GM18508 (cell line): ENCODE measurements around the gene INO80E.
"Not testable (repeated sequence)": the region's sequence is repeated elsewhere in the genome, so short reads cannot be mapped to it uniquely, and the experiment has no call there.

ENCODE experiments used
- ATAC-seq: cut with Tn5 transposase; IDR thresholded peaks from one replicate; pipeline ENCODE4 v1.9.1; 2021; ENCODE audit warnings: moderate number of reproducible peaks; ENCODE audit not compliant: insufficient read depth, unreplicated experiment

The INO80E gene

DNA sequence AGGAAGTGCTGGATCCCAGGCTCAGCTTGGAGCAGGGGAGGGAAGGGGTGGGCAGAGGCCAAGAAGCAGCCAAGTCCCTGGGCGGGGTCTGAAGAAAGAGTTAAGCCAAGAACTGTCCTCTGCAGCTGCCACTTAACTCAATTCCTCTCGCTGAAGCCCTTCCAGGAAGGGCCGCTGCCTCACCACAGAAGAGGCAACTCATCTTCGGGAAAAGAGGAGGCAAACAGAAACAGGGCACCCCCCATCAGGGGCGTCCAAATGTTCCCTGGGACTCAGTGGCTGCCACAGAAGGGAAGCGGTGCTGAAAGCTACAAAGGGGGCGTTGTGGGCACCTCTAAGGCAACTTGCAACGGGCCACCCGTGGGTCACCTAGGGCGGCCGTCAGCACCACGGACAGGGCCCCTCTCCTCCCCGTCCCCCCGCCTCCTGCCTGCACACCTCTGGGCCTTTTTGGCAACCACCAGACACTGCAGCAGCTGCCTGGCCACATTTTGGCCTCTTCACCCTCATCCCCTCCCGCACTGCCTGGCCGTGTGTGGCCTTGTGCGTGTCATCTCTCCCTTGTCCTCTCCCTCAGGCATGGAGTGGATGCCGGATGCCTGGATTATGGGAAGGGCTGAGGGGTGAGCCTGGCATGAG is 32.5 kb downstream of the INO80E start:
- ATAC-seq: no peak

DNA sequence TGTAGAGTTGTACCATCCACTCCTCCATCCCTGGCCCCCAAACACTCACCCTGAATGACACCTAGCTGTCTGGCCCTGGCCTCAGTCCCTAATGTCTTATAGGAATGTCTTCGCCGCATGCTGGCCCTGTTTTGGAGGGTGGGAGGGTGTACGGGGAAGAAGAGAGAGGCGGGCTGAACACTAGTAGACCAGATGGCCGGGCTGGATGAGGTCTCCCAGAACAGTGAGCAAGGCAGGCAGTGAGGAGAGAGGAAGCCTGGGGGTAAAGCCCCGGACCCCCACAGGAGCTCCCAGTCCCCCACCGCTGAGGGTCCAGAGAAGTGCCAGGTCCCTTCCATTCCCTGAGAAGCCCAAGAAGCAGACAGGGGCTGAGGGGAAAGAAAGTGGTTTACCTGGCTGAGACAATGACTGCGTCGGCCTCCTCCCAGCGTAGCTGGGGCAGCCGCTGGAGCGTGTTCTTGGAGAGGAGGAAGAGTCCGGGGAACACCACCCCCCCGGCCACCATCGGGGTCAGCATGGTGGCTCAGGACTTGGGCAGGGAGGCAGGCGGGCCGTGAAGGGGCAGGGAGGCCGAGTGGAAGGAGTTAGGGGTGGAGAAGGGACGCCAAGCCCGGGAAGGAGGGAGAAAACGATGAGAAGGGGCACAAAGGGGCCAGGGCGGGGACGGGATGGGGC is 34.1 kb downstream of the INO80E start:
- ATAC-seq: no peak

GRCh38 chr16:30030841-30031413 is 34.9 kb downstream of the INO80E start, which contains the start of gene TLCD3B:
TLCD3B (minus strand) TSS chr16:30031271; CDS start chr16:30030527, 744 bp downstream.
- no peak for ATAC-seq

DNA sequence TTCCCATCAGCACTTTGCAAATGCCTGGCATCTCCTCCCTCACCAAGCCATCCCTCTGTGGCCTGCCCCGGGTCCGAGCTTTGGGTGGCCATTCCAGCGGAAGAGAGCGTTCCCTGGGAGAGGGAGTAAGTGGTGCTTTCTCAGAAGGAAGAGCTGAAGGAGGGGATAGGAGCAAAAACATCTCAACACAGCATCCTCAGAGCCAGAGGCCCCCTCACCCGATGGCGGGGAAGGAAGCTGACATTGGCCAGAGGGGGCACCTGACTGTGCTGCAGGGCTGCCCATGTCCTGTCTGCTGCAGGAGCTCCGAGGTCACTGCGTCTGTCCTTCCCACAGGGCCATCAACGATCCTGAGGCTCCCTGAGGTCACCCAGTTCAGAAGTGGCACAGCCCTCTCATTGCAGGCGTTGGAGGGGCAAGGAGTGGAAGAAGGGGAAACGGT is 35.5 kb downstream of the INO80E start:
- no peak for ATAC-seq

GRCh38 chr16:30032083-30032819 is 36.2 kb downstream of the INO80E start:
- no peak for ATAC-seq

DNA sequence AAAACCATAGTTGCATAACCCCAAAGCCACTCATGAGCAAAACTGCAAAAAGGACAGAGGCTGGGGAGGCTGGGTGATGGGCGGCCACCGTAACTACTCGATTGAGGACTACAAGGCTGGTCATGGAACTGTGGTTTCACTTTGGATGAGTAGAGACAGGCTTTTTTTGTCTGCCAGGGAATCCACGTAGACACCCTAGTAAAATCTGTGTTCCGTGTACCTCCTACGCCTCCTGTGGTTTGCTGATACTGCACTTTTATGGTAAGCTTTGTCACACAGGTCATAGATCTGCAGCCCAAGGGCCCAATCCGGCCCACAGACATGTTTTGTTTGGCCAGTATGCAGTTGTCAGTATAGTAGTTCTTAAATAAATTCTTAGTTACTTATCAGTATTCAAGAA is 37.2 kb downstream of the INO80E start:
- no peak for ATAC-seq

DNA sequence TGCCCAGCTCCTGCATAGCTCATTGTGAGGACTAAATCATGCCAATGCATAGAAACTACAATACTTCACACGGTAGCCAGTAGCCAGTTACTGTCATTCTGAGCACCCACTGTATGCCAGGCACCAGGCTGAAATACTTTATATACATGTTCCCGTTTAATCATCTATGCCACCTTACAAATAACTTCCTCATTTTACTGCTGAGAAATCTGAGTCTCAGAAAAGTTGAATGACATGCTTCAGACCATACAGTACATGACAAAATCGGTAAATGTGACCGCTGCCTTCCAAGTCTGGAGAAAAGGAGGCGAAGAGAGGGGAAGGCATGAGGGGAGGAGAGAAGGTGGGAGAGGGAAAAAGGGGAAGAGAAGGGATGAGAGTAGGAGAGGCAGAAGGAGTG is 44.2 kb downstream of the INO80E start:
- ATAC-seq: no peak

- not testable (repeated sequence) for ATAC-seq
These were observed 44.6 kb downstream of the INO80E start for GRCh38 chr16:30040690-30041089.

- no peak for ATAC-seq
These were observed 45.8 kb downstream of the INO80E start for GRCh38 chr16:30041841-30042240.

GRCh38 chr16:30046178-30046577 is 50.1 kb downstream of the INO80E start:
- no peak for ATAC-seq

- ATAC-seq: no peak
These were observed 50.5 kb downstream of the INO80E start for GRCh38 chr16:30046588-30046987.

GRCh38 chr16:30049871-30050270 is 53.8 kb downstream of the INO80E start:
- ATAC-seq: no peak

GRCh38 chr16:30051518-30051917 is 55.5 kb downstream of the INO80E start:
- no peak for ATAC-seq

- no peak for ATAC-seq
These were observed 56.8 kb downstream of the INO80E start for GRCh38 chr16:30052671-30053372.

DNA sequence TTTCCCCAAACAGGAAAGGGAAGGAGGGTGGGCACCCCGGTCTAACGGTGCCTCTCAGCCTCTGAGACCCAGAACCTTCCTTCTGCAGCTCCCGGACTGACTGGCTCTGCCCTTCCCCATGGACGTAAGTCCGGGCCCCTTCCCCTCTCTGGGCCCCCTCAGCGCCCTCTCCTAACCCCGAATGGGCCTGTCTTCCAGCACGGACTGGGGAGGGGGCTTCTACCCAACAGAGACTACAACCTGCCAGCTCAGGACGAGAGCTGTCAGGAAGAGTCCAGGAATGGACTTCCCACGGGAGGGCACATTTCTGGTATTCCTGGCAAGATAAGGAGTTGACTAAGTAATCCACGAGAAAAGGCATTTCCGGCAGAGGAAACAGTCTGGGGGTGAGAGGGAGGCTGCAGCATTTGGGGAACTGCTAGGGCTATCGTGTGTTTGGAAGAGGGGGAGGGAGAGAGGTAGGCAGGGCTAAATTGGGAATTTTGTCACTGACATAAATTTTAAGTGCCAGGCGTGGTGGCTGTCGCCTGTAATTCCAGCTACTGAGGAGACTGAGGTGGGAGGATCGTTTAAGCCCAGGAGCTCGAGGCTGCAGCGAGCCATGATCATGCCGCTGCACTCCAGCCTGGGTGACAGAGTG is 57.5 kb downstream of the INO80E start:
- no peak for ATAC-seq

GRCh38 chr16:30054451-30054850 is 58.4 kb downstream of the INO80E start:
- no peak for ATAC-seq

DNA sequence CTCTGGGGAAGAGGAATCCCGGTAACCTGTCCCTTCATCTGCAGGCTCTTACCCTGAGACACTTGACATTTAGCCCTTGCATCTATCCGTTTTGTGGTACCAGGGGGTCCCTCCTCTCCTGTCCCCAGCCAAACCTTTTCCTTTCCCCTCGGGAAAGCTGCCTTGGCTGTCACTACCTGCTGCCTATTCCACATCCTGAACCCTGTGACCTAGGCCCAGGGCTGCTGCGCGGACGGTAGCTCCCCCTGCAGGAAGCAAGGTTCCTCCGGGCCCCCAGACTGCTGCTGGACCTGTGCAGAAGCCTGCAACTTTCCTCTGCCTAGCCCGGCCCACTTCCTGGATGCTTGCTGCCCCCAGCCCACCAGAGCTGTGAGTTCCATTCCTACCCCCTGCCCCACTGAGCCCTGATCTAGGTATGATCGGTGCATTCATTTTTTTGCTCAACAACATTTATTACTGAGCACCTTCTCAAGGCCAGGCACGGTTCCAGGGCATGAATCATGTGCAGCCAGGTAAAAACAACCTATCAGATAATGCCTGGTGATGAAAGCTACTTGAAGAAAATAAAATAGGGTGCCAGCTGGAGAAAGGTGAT is 59.0 kb downstream of the INO80E start:
- ATAC-seq: no peak
